Esophagus mucosa (tissue), 1 donor: ENCODE results near the gene UBA6. TPM values are rescaled to one million over a fixed set of nuclear protein-coding genes. Genes with fewer than 3 reads are reported as not detected.
A peak's percentile ranks its signal among the peaks of the same experiment; 100 is the strongest.

Experiments used
- ATAC-seq: fragments of 200-7000 bp; cut with Tn5 transposase; one replicate; pipeline ENCODE4 v1.9.1; 2020
- total RNA-seq: library from RNA; stranded (reverse); gene quantifications from one replicate; pipeline ENCODE4 v1.2.4, GENCODE V29; 2023
- donor health status: DM: yes; HTN: yes; CAD: no.

Gene UBA6
- total RNA-seq, 1 donor from 2014 or later: 55.9 TPM

GRCh38 chr4:67575232-67576058 is 125.5 kb downstream of the UBA6 start:
- peak; percentile 44 for ATAC-seq

DNA sequence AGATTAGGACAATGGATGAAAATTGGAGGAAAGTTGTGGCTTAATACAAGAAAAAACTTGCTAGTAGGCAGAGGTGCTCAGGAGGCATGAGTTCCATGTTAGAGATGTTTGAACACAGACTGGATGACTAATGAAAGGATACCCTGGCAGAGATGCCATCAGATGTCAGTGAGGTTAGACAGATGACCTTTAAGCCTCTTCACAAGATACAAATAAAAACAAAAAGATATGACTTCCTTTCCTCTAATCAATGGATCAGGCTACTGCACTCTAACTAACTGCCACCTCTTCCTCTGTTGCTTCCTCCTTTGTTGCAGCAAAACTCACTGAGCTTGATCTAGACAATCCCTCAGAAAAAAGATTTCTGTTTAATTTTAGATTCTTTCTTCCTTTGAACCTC is 127.8 kb downstream of the UBA6 start:
- no peak for ATAC-seq

GRCh38 chr4:67571975-67572374 is 129.0 kb downstream of the UBA6 start:
- no peak for ATAC-seq

DNA sequence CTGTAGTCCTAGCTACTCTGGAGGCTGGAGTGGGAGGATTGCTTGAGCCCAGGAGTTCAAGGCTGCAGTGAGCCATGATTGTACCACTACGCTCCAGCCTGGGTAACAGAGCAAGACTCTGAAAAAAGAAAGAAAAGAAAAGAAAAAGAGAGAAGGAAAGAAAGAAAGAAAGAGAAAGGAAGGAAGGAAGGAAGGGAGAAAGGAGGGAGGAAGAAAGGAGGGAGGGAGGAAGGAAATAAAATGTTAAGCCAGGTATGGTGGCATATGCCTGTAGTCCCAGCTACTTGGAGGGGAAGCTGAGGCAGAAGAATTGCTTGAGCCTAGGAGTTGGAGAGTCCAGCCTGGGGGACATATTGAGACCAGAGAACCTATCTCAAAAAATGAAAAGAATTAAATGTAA is 130.4 kb downstream of the UBA6 start:
- no peak for ATAC-seq

GRCh38 chr4:67568820-67569219 is 132.1 kb downstream of the UBA6 start:
- ATAC-seq: peak; percentile 95

DNA sequence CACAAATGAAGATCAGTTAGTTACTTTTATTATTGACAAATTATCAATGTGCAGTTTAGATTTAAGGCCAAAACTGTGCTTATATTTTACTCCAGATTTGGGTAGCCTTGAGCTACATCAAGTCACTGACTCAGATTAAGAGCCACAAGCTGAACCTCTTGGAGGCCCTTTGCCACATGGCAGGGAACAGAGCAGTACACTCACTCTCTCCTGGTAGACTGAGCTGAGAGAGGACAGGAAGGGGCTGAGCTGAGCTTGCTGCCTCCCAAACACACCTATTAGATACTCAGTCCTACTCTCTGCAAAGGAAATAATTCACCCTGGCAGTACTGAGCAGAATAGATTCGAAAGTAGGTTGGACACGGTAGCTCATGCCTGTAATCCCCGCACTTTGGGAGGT is 134.6 kb downstream of the UBA6 start:
- ATAC-seq: no peak

DNA sequence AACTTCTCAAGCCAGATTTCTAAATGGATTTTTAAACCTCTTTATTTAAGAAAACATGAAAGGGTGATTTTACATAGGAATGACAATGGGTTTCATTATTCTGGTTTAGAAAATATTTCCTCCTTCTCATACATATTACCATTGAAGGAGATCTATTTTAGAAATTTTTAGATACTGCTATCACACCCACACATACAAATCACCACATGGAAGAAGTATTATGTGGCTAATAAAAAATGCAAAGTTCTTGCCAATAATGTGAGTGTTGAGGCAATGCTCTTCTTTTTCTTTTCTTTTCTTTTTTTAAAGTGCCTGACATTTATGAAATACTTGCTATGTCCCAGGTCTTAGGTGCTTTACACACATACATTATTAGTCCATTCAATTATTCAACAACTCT is 135.7 kb downstream of the UBA6 start:
- ATAC-seq: no peak

Other genes with a start within 250 kb of the UBA6 start
- 16.2 TPM for gene CENPC, start 155.7 kb downstream of the UBA6 start, total RNA-seq
- gene STAP1, start 142.4 kb downstream of the UBA6 start, total RNA-seq: 0.24 TPM
- gene GNRHR, start 53.2 kb upstream of the UBA6 start, total RNA-seq: 0.56 TPM
- 196 TPM for gene TMPRSS11D, start 182.8 kb upstream of the UBA6 start, total RNA-seq